GM12878 (cell line): ENCODE results near the gene WWC2. TPM values are rescaled to one million over a fixed set of nuclear protein-coding genes. Genes with fewer than 3 reads are reported as not detected.

Experiments
- ATAC-seq: fragments of 200-7000 bp; cut with Tn5 transposase; 3 replicates; pipeline ENCODE4 v1.9.1; 2020; ENCODE audit warnings: mild to moderate bottlenecking, moderate library complexity
- BruUV-seq: library from RNA; stranded (reverse); fragments of 400-500 nt; replicated peaks from 2 replicates; lab custom pipeline; 2021; lab: Mats Ljungman, UMichigan
- CTCF ChIA-PET: fragments of 300-600 bp; sonication (Branson Sonifier 250); formaldehyde crosslinking; extraction: SDS; loops from one replicate; lab custom pipeline; 2021; ENCODE audit warnings: inconsistent platforms; lab: Yijun Ruan, JAX
- POLR2A ChIA-PET: fragments of 350-600 bp; formaldehyde crosslinking; extraction: SDS; loops from one replicate; lab custom pipeline; 2021; ENCODE audit warnings: inconsistent platforms; lab: Charles Lee
- RAD21 ChIA-PET: fragments of 300-600 bp; sonication (Branson Sonifier 250); formaldehyde crosslinking; loops from one replicate; lab custom pipeline; 2023; ENCODE audit warnings: antibody characterized with exemption; ENCODE audit not compliant: unreplicated experiment; lab: Charles Lee
- SMC1A ChIA-PET: fragments of 300-600 bp; sonication (Branson Sonifier 250); formaldehyde crosslinking; loops from one replicate; lab custom pipeline; 2023; ENCODE audit not compliant: unreplicated experiment, uncharacterized antibody; lab: Charles Lee
- DNase-seq: peaks from one replicate; pipeline ENCODE4 v3.0.0-alpha.2; 2011; ENCODE audit warnings: low read depth, low spot score
- FAIRE-seq: peaks from 3 replicates; lab custom pipeline; 2011; peaks lifted over from hg19 to GRCh38; lab: Jason Lieb, UNC
- H2AFZ ChIP-seq: 2 replicates; pipeline ENCODE4 v1.6.0; 2011; ENCODE audit warnings: low read depth, low read length, control low read depth; ENCODE audit not compliant: control insufficient read depth
- H3K27ac ChIP-seq: 2 replicates; pipeline ENCODE4 v1.5.1; 2011; ENCODE audit warnings: control low read depth; ENCODE audit not compliant: control insufficient read depth, insufficient read depth
- H3K27me3 ChIP-seq, 2 experiments: replicated peaks in 1 of 2; 2 replicates each; pipeline versions ENCODE4 v1.6.0 to v1.6.1; 2011; ENCODE audit warnings: low read length in 1 of 2; ENCODE audit not compliant: control insufficient read depth in 2 of 2, insufficient read depth in 2 of 2
- H3K36me3 ChIP-seq, 2 experiments: 2 replicates each; pipeline ENCODE4 v1.5.1; 2011; ENCODE audit warnings: low read length in 1 of 2; ENCODE audit not compliant: control insufficient read depth in 2 of 2, insufficient read depth in 2 of 2
- H3K4me1 ChIP-seq: 2 replicates; pipeline ENCODE4 v1.6.1; 2011; ENCODE audit warnings: mild to moderate bottlenecking, low read length, moderate library complexity, mixed read lengths; ENCODE audit not compliant: control insufficient read depth, insufficient read depth
- H3K4me2 ChIP-seq: 2 replicates; pipeline ENCODE4 v1.6.0; 2011; ENCODE audit warnings: control low read depth; ENCODE audit not compliant: control insufficient read depth, insufficient read depth
- H3K4me3 ChIP-seq: fragments of 200-600 bp; sonication (generic); 2 replicates; pipeline ENCODE4 v1.5.1; 2016
- H3K79me2 ChIP-seq: 2 replicates; pipeline ENCODE4 v1.6.0; 2011; ENCODE audit warnings: low read length; ENCODE audit not compliant: control insufficient read depth, insufficient read depth
- H3K9ac ChIP-seq: 2 replicates; pipeline ENCODE4 v1.8.0; 2011; ENCODE audit warnings: low read length, control low read depth, mixed read lengths; ENCODE audit not compliant: control insufficient read depth, insufficient read depth
- H3K9me3 ChIP-seq: replicated peaks from 3 replicates; pipeline ENCODE4 v1.5.1; 2011; ENCODE audit warnings: mild to moderate bottlenecking, low read length; ENCODE audit not compliant: control insufficient read depth, insufficient read depth
- H4K20me1 ChIP-seq: 2 replicates; pipeline ENCODE4 v1.6.0; 2011; ENCODE audit not compliant: control insufficient read depth, insufficient read depth
- BMI1 ChIP-seq: fragments of 450-650 bp; IDR thresholded peaks from 2 replicates; pipeline ENCODE4 v1.6.1; 2016; ENCODE audit warnings: mild to moderate bottlenecking, moderate library complexity, borderline replicate concordance
- CREM ChIP-seq: IDR thresholded peaks from 2 replicates; pipeline ENCODE4 v1.6.1; 2014; ENCODE audit warnings: antibody characterized with exemption, low read depth
- MEF2B ChIP-seq: fragments of 450-650 bp; IDR thresholded peaks from 2 replicates; pipeline ENCODE4 v1.6.1; 2018; ENCODE audit warnings: mild to moderate bottlenecking, moderate library complexity; ENCODE audit not compliant: partially characterized antibody, poor library complexity, severe bottlenecking
- NR2F1 ChIP-seq: fragments of 450-650 bp; conservative IDR thresholded peaks from 2 replicates; pipeline ENCODE4 v1.6.1; 2017; ENCODE audit warnings: mild to moderate bottlenecking
- PAX5 ChIP-seq: IDR thresholded peaks from 2 replicates; pipeline ENCODE4 v1.6.1; 2011; ENCODE audit warnings: low read depth, low read length, borderline replicate concordance
- RCOR1 ChIP-seq: conservative IDR thresholded peaks from 2 replicates; pipeline ENCODE4 v1.6.1; 2012; ENCODE audit warnings: low read depth, low read length, improper control_type of control experiment
- SMAD5 ChIP-seq: IDR thresholded peaks from 2 replicates; pipeline ENCODE4 v1.6.1; 2016; ENCODE audit warnings: antibody characterized with exemption, low read depth
- SREBF2 ChIP-seq: IDR thresholded peaks from 2 replicates; pipeline ENCODE4 v1.6.1; 2012; ENCODE audit warnings: mild to moderate bottlenecking, low read length
- WRNIP1 ChIP-seq: IDR thresholded peaks from 2 replicates; pipeline ENCODE4 v1.6.1; 2011; ENCODE audit warnings: low read depth, low read length, improper control_type of control experiment, borderline replicate concordance
- ZNF207 ChIP-seq: fragments of 450-650 bp; IDR thresholded peaks from 2 replicates; pipeline ENCODE4 v1.6.1; 2014; ENCODE audit warnings: antibody characterized with exemption, mild to moderate bottlenecking, borderline replicate concordance
- ZNF274 ChIP-seq: IDR thresholded peaks from one replicate; pipeline ENCODE4 v1.8.0; 2011; ENCODE audit not compliant: insufficient read length, insufficient read depth
- WGBS: methylation state at CpG from one replicate; pipeline ENCODE4 v1.1.6; 2016; ENCODE audit warnings: low lambda C conversion rate; ENCODE audit not compliant: insufficient replicate concordance, insufficient coverage; ENCODE audit errors: missing lambda C conversion rate; 5-methylcytosine and 5-hydroxymethylcytosine counted together
- in situ Hi-C: fragments of 300-500 bp; cut with MboI; formaldehyde crosslinking; loops from 9 replicates; pipeline ENCODE4 v1.14.3; 2018; ENCODE audit warnings: mixed read lengths
- intact Hi-C: fragments of 100-400 bp; cut with micrococcal nuclease; formaldehyde crosslinking; loops from one replicate; pipeline ENCODE4 v1.14.2; 2022; ENCODE audit not compliant: unreplicated experiment
- polyA plus RNA-seq, 11 experiments: library from polyadenylated mRNA; depleted of rRNA in 4 of 11; unstranded in 6 of 11; stranded (reverse) in 5 of 11; fragments of >200 nt; fragmentation: Nextera tagmentation in 4 of 11; fragmentation: Illumina TruSeq in 1 of 11; extraction: Ambion mirVana in 4 of 11; extraction: Trizol in 1 of 11; gene quantifications; 1 replicate in 1 of 11; 2 replicates in 10 of 11; pipeline versions ENCODE4 v1.2.1 to v1.2.3, GENCODE V29; 2011 to 2016; ENCODE audit warnings: inconsistent platforms in 2 of 11, missing spikeins in 2 of 11, low read depth in 1 of 11
- total RNA-seq, 4 experiments: library from RNA; depleted of rRNA in 3 of 4; stranded (reverse); fragments of >200 nt in 3 of 4; fragmentation: Illumina TruSeq in 1 of 4; extraction: Trizol in 1 of 4; gene quantifications; 2 replicates each; pipeline versions ENCODE4 v1.2.1 to v1.2.3, GENCODE V29; 2013 to 2021
- TF ChIP-seq, protein P1 (sequence below): fragments of 450-650 bp; IDR thresholded peaks from 2 replicates; pipeline ENCODE4 v1.6.1; 2016; ENCODE audit warnings: mild to moderate bottlenecking
- TF ChIP-seq, protein P2 (sequence below): IDR thresholded peaks from 2 replicates; pipeline ENCODE4 v1.6.1; 2012; ENCODE audit warnings: mild to moderate bottlenecking, low read depth, low read length

The WWC2 gene
- total and polyA plus RNA-seq, 10 of the 15 experiments (the other 5 are each of a cell fraction or from before 2014, with no cell fraction given): 0.02 to 0.72 (median 0.06) TPM; not detected in 3

DNA sequence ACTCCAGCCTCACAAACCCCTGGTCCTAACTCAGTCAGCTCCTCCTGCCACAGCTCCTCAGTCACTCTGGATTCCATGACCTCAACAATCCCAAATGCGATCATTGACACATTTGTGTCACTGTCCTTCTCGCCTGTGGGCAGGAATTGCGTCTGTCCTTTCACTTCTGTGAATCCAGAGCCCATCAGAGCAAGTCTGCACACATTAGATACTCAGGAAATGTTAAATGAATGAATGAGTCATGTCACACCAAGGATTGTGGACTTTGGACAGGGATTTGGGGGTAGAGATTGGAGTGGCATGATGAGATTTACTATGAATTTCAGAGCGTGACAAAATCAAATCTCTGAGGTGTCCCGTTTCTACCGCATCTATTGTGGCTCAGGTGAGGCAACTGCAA lies 234.9 kb downstream of the WWC2 start:
- POLR2A ChIA-PET: no interaction called here
- no peak for ATAC-seq
- H3K4me2 ChIP-seq: no peak overlapping the region
- RAD21 ChIA-PET: no interaction called here
- in situ Hi-C loops: no loop called here
- no peak overlapping the region for H3K9ac ChIP-seq
- H3K27ac ChIP-seq: no peak overlapping the region
- H2AFZ ChIP-seq: no peak overlapping the region
- no peaks in the 10 kb centered on the region for H4K20me1 ChIP-seq
- BruUV-seq: no TSS peak
- intact Hi-C loops: no loop called here
- WGBS: 40% methylated on average over 6 of the region's 6 CpGs
- no peaks in the 10 kb centered on the region for H3K79me2 ChIP-seq
- DNase-seq: no peak
- H3K27me3 ChIP-seq: no peaks in the 10 kb centered on the region
- no peak for FAIRE-seq
- no peak for TF ChIP-seq RCOR1
- no peak for TF ChIP-seq PAX5
- SMC1A ChIA-PET: no interaction called here
- no peaks in the 10 kb centered on the region for H3K36me3 ChIP-seq
- H3K4me3 ChIP-seq: no peak overlapping the region
- CTCF ChIA-PET: no interaction called here
- H3K4me1 ChIP-seq: no peaks in the 10 kb centered on the region
- H3K9me3 ChIP-seq: no peaks in the 10 kb centered on the region

DNA sequence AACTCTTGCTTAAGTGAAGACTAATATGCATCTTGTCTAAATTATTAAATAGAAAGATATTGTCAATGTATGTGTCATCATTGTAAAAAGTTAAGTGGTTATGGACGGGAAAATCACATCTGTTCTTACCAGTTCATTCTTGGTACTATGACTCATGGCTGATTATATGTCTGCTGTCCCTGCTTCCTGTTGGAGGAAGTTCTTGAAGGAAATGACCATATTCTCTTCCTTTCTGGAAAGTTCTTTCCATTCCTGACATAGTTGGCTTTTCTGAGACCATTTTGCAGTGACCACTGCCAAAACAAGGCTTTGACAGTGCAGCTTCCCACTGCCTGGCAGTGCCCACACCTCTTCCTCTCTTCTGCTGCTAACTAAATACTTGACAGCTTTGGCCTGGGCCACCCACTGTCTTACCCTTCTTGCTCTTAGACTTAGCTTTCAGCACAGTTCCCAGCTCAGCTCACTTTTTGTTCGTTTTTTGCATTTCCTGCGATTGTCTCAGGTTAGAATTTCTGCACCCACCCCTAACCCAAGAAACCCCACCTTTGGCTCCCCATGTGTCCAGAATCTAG lies 236.4 kb downstream of the WWC2 start:
- SMC1A ChIA-PET: no interaction called here
- no peaks in the 10 kb centered on the region for H3K27me3 ChIP-seq
- H2AFZ ChIP-seq: no peak overlapping the region
- H3K79me2 ChIP-seq: no peaks in the 10 kb centered on the region
- DNase-seq: no peak
- POLR2A ChIA-PET: no interaction called here
- no peaks in the 10 kb centered on the region for H3K36me3 ChIP-seq
- no peak overlapping the region for H3K27ac ChIP-seq
- TF ChIP-seq ZNF274: no peak
- no peak for TF ChIP-seq BMI1
- no peak for TF ChIP-seq CREM
- TF ChIP-seq, protein P1, sequence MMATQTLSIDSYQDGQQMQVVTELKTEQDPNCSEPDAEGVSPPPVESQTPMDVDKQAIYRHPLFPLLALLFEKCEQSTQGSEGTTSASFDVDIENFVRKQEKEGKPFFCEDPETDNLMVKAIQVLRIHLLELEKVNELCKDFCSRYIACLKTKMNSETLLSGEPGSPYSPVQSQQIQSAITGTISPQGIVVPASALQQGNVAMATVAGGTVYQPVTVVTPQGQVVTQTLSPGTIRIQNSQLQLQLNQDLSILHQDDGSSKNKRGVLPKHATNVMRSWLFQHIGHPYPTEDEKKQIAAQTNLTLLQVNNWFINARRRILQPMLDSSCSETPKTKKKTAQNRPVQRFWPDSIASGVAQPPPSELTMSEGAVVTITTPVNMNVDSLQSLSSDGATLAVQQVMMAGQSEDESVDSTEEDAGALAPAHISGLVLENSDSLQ: no peak
- TF ChIP-seq PAX5: no peak
- TF ChIP-seq, protein P2, sequence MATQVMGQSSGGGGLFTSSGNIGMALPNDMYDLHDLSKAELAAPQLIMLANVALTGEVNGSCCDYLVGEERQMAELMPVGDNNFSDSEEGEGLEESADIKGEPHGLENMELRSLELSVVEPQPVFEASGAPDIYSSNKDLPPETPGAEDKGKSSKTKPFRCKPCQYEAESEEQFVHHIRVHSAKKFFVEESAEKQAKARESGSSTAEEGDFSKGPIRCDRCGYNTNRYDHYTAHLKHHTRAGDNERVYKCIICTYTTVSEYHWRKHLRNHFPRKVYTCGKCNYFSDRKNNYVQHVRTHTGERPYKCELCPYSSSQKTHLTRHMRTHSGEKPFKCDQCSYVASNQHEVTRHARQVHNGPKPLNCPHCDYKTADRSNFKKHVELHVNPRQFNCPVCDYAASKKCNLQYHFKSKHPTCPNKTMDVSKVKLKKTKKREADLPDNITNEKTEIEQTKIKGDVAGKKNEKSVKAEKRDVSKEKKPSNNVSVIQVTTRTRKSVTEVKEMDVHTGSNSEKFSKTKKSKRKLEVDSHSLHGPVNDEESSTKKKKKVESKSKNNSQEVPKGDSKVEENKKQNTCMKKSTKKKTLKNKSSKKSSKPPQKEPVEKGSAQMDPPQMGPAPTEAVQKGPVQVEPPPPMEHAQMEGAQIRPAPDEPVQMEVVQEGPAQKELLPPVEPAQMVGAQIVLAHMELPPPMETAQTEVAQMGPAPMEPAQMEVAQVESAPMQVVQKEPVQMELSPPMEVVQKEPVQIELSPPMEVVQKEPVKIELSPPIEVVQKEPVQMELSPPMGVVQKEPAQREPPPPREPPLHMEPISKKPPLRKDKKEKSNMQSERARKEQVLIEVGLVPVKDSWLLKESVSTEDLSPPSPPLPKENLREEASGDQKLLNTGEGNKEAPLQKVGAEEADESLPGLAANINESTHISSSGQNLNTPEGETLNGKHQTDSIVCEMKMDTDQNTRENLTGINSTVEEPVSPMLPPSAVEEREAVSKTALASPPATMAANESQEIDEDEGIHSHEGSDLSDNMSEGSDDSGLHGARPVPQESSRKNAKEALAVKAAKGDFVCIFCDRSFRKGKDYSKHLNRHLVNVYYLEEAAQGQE: no peak
- TF ChIP-seq SREBF2: no peak
- no peak for TF ChIP-seq SMAD5
- no peak for TF ChIP-seq MEF2B
- TF ChIP-seq ZNF207: no peak
- no peak for TF ChIP-seq NR2F1
- no peak for TF ChIP-seq WRNIP1
- TF ChIP-seq, all 136 proteins: peak for 0
- FAIRE-seq: no peak
- Histone ChIP-seq H4K20me1 (no peaks in the 10 kb centered on the region), H3K9me3 (no peaks in the 10 kb centered on the region), H3K4me3 (no peak overlapping the region), H3K9ac (no peak overlapping the region), H3K4me1 (no peaks in the 10 kb centered on the region), H3K4me2 (no peak overlapping the region)
- ChIA-PET RAD21 (no interaction called here), CTCF (no interaction called here)
- no peak for ATAC-seq
- no TSS peak for BruUV-seq
- intact Hi-C loops: no loop called here
- 23% methylated on average over 3 of the region's 3 CpGs for WGBS
- in situ Hi-C loops: no loop called here
